T1000 (cell line): ENCODE results near the gene B4GALT1.

Source experiments
- DNase-seq: peaks from one replicate; lab custom pipeline; 2025; ENCODE audit warnings: mixed read lengths; lab: John Stamatoyannopoulos, UW

Gene B4GALT1

GRCh38 chr9:33167084-33167971, at the start of gene B4GALT1:
B4GALT1 (minus strand) TSS chr9:33167336; CDS start chr9:33167169, 167 bp downstream.
- DNase-seq: peak; percentile 69

GRCh38 chr9:33211695-33212393, 44.7 kb upstream of the B4GALT1 start:
- DNase-seq: no peak

- DNase-seq: no peak
These were observed 43.0 kb upstream of the B4GALT1 start for GRCh38 chr9:33210006-33210715.

GRCh38 chr9:33209394-33209793, 42.3 kb upstream of the B4GALT1 start:
- no peak for DNase-seq

GRCh38 chr9:33202552-33203201, 35.5 kb upstream of the B4GALT1 start:
- DNase-seq: no peak

- no peak for DNase-seq
These were observed 34.9 kb upstream of the B4GALT1 start for GRCh38 chr9:33202018-33202417.

GRCh38 chr9:33198165-33198564, 31.0 kb upstream of the B4GALT1 start:
- no peak for DNase-seq

- DNase-seq: no peak
These were observed 30.4 kb upstream of the B4GALT1 start for GRCh38 chr9:33197279-33198152.

GRCh38 chr9:33196736-33197135, 29.6 kb upstream of the B4GALT1 start:
- DNase-seq: no peak

- no peak for DNase-seq
These were observed 26.7 kb upstream of the B4GALT1 start for GRCh38 chr9:33193818-33194217.

GRCh38 chr9:33192493-33193255, 25.5 kb upstream of the B4GALT1 start:
- no peak for DNase-seq

GRCh38 chr9:33190021-33190705, 23.0 kb upstream of the B4GALT1 start:
- no peak for DNase-seq

- no peak for DNase-seq
These were observed 22.2 kb upstream of the B4GALT1 start for GRCh38 chr9:33189331-33189791.

GRCh38 chr9:33188711-33189110, 21.6 kb upstream of the B4GALT1 start:
- no peak for DNase-seq

GRCh38 chr9:33187519-33188218, 20.5 kb upstream of the B4GALT1 start:
- no peak for DNase-seq

GRCh38 chr9:33186457-33187168, 19.5 kb upstream of the B4GALT1 start:
- DNase-seq: no peak

GRCh38 chr9:33185858-33186257, 18.7 kb upstream of the B4GALT1 start:
- no peak for DNase-seq

GRCh38 chr9:33185406-33185805, 18.3 kb upstream of the B4GALT1 start:
- DNase-seq: no peak
